Lung (tissue), 12 donors: Measurements from ENCODE around the gene TUBB. TPM values are rescaled to one million over a fixed set of nuclear protein-coding genes. Genes with fewer than 3 reads are reported as not detected.

Experiments
- ATAC-seq: fragments of 200-7000 bp; cut with Tn5 transposase; one replicate; pipeline ENCODE4 v1.9.1; 2020; ENCODE audit warnings: moderate number of reproducible peaks; ENCODE audit not compliant: insufficient read depth, low FRiP score
- DNase-seq, 3 donors: peaks; one replicate each; pipeline ENCODE4 v3.0.0-alpha.2; 2013 to 2017
- H3K27ac ChIP-seq, 2 donors: one replicate each; pipeline ENCODE4 v1.5.1; 2013; ENCODE audit warnings: mild to moderate bottlenecking in 2 of 2, moderate library complexity in 2 of 2, control low read depth in 1 of 2, inconsistent platforms in 1 of 2, low read depth in 1 of 2, low read length in 1 of 2
- H3K27me3 ChIP-seq, 3 donors: one replicate each; pipeline ENCODE4 v1.5.1; 2013; ENCODE audit warnings: low read length in 2 of 3; ENCODE audit not compliant: control insufficient read depth in 3 of 3, insufficient read depth in 3 of 3
- H3K36me3 ChIP-seq, 4 donors: one replicate each; pipeline ENCODE4 v1.5.1; 2013; ENCODE audit warnings: low read length in 4 of 4, mild to moderate bottlenecking in 1 of 4, moderate library complexity in 1 of 4; ENCODE audit not compliant: control insufficient read depth in 4 of 4, insufficient read depth in 4 of 4
- H3K4me1 ChIP-seq, 5 donors: one replicate each; pipeline ENCODE4 v1.5.1; 2013; ENCODE audit warnings: low read length in 5 of 5, mild to moderate bottlenecking in 2 of 5, moderate library complexity in 1 of 5; ENCODE audit not compliant: control insufficient read depth in 5 of 5, insufficient read depth in 5 of 5
- H3K4me3 ChIP-seq: one replicate; pipeline ENCODE4 v1.5.1; 2013; ENCODE audit warnings: mild to moderate bottlenecking, control low read depth, moderate library complexity
- H3K9ac ChIP-seq, 2 donors: one replicate each; pipeline ENCODE4 v1.5.1; 2013; ENCODE audit warnings: low read length in 2 of 2, control low read depth in 1 of 2; ENCODE audit not compliant: insufficient read depth in 1 of 2
- H3K9me3 ChIP-seq, 4 donors: one replicate each; pipeline ENCODE4 v1.5.1; 2013; ENCODE audit warnings: low read length in 3 of 4, mild to moderate bottlenecking in 1 of 4, moderate library complexity in 1 of 4; ENCODE audit not compliant: control insufficient read depth in 4 of 4, insufficient read depth in 3 of 4
- WGBS, 2 donors: extraction: QIAGEN DNeasy Blood & Tissue Kit; methylation state at CpG; one replicate each; pipeline ENCODE4 v1.1.7; 2013; 5-methylcytosine and 5-hydroxymethylcytosine counted together
- polyA plus RNA-seq, 2 donors: library from polyadenylated mRNA; stranded (reverse); fragments of 200-250 nt; gene quantifications; one replicate each; pipeline ENCODE4 v1.2.1, GENCODE V29; 2013
- total RNA-seq, 2 donors: library from RNA; depleted of rRNA in 1 of 2; stranded (reverse); fragments of >200 nt in 1 of 2; gene quantifications; one replicate each; pipeline ENCODE4 v1.2.1, GENCODE V29; 2014 to 2021
- TF ChIP-seq, protein P1 (sequence below): IDR thresholded peaks from 2 replicates; pipeline ENCODE4 v1.5.1; 2012; ENCODE audit warnings: mild to moderate bottlenecking; ENCODE audit errors: control extremely low read depth, extremely low read depth
- donor health status: control.
- donor health status: control.
- donor health status: Bipolar disorder and iron deficiency.
- donor health status: healthy.
- donor health status: DM: yes; HTN: yes; CAD: no.

TUBB gene
- total and polyA plus RNA-seq, 4 donors: 171 to 403 (median 297) TPM

DNA sequence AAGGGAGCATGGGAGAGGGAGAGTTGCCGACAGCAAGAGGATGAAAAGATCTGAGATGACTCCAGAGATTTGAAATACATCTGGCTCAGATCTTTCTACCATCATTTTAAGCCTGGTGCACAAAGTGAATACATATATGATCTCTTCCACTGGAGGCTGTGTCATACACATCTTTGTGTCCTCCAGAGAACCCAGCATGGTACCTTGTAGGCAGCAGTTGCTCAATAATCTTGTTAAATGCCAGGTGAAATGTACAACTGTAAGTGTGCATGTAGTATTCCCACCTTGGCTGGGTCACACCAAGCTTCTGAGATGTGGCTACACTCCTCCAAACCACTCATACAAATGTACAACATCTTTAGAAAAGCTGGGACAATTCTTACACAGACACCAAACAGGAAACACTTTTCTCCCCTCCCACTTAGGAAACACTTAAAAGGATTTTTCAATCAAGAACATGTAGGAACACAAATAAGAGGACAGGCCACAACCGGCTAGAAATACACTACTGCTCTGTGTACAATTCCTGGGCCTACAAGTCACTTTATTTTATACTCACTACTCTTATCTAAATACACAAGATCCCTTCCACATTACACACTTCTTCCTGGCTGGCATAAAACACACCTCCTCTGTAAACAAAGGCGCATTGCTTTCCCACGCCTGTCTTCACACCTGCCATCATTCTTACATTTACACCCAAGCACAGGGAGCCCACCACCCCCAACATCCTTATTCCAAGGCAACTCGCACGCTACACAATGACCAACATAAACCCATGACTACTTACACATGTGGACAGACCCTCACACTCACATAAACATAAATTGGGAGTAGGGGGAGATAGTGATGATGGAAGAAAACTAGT is 28.0 kb downstream of the TUBB start:
- H3K9ac ChIP-seq: no peak overlapping the region
- ATAC-seq: no peak
- peak overlapping the region in 1 of 2 donors; percentile 58 for H3K27ac ChIP-seq
- H3K4me1 ChIP-seq: peaks cover 7 to 29% (median 12%) of the 10 kb centered on the region in 5 donors
- no peaks in the 10 kb centered on the region for H3K9me3 ChIP-seq
- no peaks in the 10 kb centered on the region for H3K27me3 ChIP-seq
- WGBS, 2 donors: 65 to 69% methylated on average over 6 of the region's 6 CpGs
- H3K4me3 ChIP-seq: no peak overlapping the region
- TF ChIP-seq, protein P1, sequence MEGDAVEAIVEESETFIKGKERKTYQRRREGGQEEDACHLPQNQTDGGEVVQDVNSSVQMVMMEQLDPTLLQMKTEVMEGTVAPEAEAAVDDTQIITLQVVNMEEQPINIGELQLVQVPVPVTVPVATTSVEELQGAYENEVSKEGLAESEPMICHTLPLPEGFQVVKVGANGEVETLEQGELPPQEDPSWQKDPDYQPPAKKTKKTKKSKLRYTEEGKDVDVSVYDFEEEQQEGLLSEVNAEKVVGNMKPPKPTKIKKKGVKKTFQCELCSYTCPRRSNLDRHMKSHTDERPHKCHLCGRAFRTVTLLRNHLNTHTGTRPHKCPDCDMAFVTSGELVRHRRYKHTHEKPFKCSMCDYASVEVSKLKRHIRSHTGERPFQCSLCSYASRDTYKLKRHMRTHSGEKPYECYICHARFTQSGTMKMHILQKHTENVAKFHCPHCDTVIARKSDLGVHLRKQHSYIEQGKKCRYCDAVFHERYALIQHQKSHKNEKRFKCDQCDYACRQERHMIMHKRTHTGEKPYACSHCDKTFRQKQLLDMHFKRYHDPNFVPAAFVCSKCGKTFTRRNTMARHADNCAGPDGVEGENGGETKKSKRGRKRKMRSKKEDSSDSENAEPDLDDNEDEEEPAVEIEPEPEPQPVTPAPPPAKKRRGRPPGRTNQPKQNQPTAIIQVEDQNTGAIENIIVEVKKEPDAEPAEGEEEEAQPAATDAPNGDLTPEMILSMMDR: no peak
- no peaks in the 10 kb centered on the region for H3K36me3 ChIP-seq
- DNase-seq: no peak

DNA sequence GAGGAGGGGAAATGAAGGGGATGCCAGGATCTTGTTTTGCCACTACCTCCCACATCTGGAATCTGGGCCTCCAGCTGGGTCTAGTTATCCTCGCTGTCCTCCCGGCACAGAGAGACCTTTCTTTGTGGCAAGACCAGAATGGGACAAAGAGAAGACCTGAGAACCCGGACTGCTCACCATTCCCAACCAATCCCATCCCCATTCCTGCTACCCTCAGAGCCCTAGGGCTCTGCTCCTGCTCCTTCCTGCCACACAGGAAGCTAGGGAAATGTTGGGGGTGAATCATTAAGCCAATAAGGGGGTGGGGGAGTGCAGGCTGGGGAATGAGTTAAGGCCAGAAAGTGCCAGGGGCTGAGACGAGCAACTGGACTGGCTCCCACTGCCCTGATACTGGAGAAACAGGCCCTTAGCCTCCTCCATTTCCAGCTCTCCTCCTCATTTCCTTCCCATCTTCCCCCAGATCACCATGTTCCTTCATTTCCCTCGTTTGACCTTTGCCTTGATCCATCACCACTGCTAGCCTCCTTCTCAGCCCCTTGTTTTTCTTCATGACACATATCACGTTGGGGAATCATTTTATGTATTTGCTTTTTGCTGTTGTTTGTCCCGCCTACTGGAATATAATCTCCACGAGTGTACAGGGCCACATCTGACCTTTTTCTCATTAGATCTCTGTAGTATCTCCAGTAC is 28.8 kb downstream of the TUBB start:
- H3K27ac ChIP-seq: peak overlapping the region in 1 of 2 donors; percentile 58
- peaks cover 5 to 20% (median 12%) of the 10 kb centered on the region in 5 donors for H3K4me1 ChIP-seq
- TF ChIP-seq, protein P1: no peak
- ATAC-seq (no peak), DNase-seq (no peak)
- no peak overlapping the region for H3K9ac ChIP-seq
- no peaks in the 10 kb centered on the region for H3K9me3 ChIP-seq
- no peaks in the 10 kb centered on the region for H3K36me3 ChIP-seq
- 79 to 80% methylated on average over 8 of the region's 8 CpGs for WGBS, 2 donors
- H3K4me3 ChIP-seq: no peak overlapping the region
- H3K27me3 ChIP-seq: no peaks in the 10 kb centered on the region

DNA sequence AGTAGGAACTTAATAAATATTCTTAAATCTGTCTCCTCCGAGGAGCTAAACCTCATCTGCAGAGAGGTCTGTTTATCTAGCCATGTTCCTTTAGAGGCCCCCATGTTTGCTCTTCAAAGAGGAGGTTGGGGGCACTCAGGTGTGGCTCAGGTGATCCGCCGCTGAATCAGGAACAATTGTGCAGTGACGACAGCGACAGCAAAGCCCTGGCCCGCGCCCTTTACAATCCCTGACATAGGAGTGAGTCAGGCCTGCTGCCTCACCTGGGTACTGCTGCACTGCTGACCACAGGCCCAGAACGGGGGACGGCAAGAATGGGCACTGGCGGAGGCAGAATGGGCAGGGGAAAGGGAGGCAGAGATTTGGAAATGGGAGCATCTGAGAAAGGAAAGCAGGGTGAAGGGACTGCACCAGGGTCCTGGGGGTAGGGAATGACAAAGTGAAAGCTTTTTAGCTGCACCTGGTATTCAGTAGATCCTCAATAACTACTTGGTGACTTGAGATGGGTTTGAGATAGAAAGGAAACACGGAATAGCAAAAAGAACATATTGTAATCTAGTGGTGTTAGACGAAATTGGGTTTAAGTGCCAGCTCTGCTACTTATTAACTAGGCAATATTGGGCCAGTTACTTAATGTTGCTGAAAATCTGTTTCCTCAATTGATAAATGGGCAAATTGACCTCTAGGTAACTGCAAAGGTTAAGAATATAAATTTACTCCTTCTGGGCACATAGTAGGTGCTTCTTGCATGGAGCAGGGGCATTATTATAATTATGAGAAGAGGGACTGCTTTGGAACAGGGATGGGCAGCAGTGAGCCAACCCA is 29.6 kb downstream of the TUBB start:
- no peak for ATAC-seq
- no peak for DNase-seq
- TF ChIP-seq, protein P1: no peak

More for the DNA sequence above, 29.6 kb downstream of the TUBB start:
- Histone ChIP-seq H3K9me3 (no peaks in the 10 kb centered on the region), H3K4me3 (no peak overlapping the region), H3K27me3 (no peaks in the 10 kb centered on the region), H3K36me3 (no peaks in the 10 kb centered on the region), H3K27ac (peak overlapping the region in 1 of 2 donors; percentile 53), H3K4me1 (peaks cover 2 to 16% (median 12%) of the 10 kb centered on the region in 5 donors), H3K9ac (no peak overlapping the region)
- WGBS, 2 donors: 86 to 92% methylated on average over 12 of the region's 12 CpGs
